ENCODE results near the gene DENND2D. TPM values are rescaled to one million over a fixed set of nuclear protein-coding genes. Genes with fewer than 3 reads are reported as not detected.

DENND2D gene
- total and polyA plus RNA-seq, 7 donors = 2.3 to 77.0 (median 5.9) TPM

GRCh38 chr1:111202707-111203623 lies 2.5 kb upstream of the DENND2D start:
- TF ChIP-seq CTCF (IDR thresholded peaks at IDR 0.05) (no peak), POLR2A (IDR thresholded peaks at IDR 0.05) (no peak), EP300 (IDR thresholded peaks at IDR 0.05) (no peak), POLR2AphosphoS5 (IDR thresholded peaks at IDR 0.05) (no peak)
- 33 to 42% methylated on average over 4 of the region's 4 CpGs for WGBS, 2 donors
- Histone ChIP-seq H3K36me3 (no peaks in the 10 kb centered on the region), H3K4me1 (peaks cover 0 to 15% (median 13%) of the 10 kb centered on the region in 4 donors), H3K27me3 (peaks cover 15 to 47% (median 18%) of the 10 kb centered on the region in 3 donors), H3K27ac (peak overlapping the region in 3 of 4 donors; percentile 55 to 75 (median 69)), H3K9me3 (no peaks in the 10 kb centered on the region), H3K4me3 (peak overlapping the region in 3 of 4 donors; percentile 58 to 63 (median 59))
- intact Hi-C loops (cut with DNase I) = no loop called here
- no peak for DNase-seq

- no peak for TF ChIP-seq POLR2AphosphoS5 (IDR thresholded peaks at IDR 0.05)
- TF ChIP-seq CTCF (IDR thresholded peaks at IDR 0.05) = no peak
- TF ChIP-seq EP300 (IDR thresholded peaks at IDR 0.05) = no peak
- TF ChIP-seq POLR2A (IDR thresholded peaks at IDR 0.05) = no peak
- WGBS, 2 donors = 85 to 96% methylated on average over 1 of the region's 1 CpG
- no peak for DNase-seq
- H3K4me1 ChIP-seq = peaks cover 0 to 15% (median 13%) of the 10 kb centered on the region in 4 donors
- H3K27ac ChIP-seq = no peak overlapping the region
- intact Hi-C loops (cut with DNase I) = no loop called here
- H3K27me3 ChIP-seq = peaks cover 15 to 47% (median 18%) of the 10 kb centered on the region in 3 donors
- H3K9me3 ChIP-seq = no peaks in the 10 kb centered on the region
- H3K36me3 ChIP-seq = no peaks in the 10 kb centered on the region
- no peak overlapping the region for H3K4me3 ChIP-seq
These were observed 1.9 kb upstream of the DENND2D start for GRCh38 chr1:111202366-111202706.

- TF ChIP-seq POLR2A (IDR thresholded peaks at IDR 0.05) (no peak), EP300 (IDR thresholded peaks at IDR 0.05) (no peak), CTCF (IDR thresholded peaks at IDR 0.05) (no peak), POLR2AphosphoS5 (IDR thresholded peaks at IDR 0.05) (no peak)
- intact Hi-C loops (cut with DNase I) = no loop called here
- Histone ChIP-seq H3K36me3 (no peaks in the 10 kb centered on the region), H3K27me3 (peaks cover 15 to 47% (median 18%) of the 10 kb centered on the region in 3 donors), H3K9me3 (no peaks in the 10 kb centered on the region), H3K27ac (peak overlapping the region in 2 of 4 donors; percentile 12 to 52), H3K4me1 (peaks cover 0 to 15% (median 13%) of the 10 kb centered on the region in 4 donors), H3K4me3 (no peak overlapping the region)
- 66 to 82% methylated on average over 5 of the region's 5 CpGs for WGBS, 2 donors
- DNase-seq = no peak
These were observed 1.0 kb upstream of the DENND2D start for GRCh38 chr1:111201275-111202090.

GRCh38 chr1:111200802-111201161 lies 336 bp upstream of the DENND2D start:
- no peak for DNase-seq
- no peaks in the 10 kb centered on the region for H3K9me3 ChIP-seq
- peaks cover 15 to 45% (median 18%) of the 10 kb centered on the region in 3 donors for H3K27me3 ChIP-seq
- peak overlapping the region; percentile 12 to 52 (median 39) for H3K27ac ChIP-seq
- 64 to 72% methylated on average over 3 of the region's 3 CpGs for WGBS, 2 donors
- intact Hi-C loops (cut with DNase I) = no loop called here
- H3K36me3 ChIP-seq = no peaks in the 10 kb centered on the region
- TF ChIP-seq EP300 (IDR thresholded peaks at IDR 0.05) (no peak), POLR2AphosphoS5 (IDR thresholded peaks at IDR 0.05) (no peak), POLR2A (IDR thresholded peaks at IDR 0.05) (no peak), CTCF (IDR thresholded peaks at IDR 0.05) (no peak)
- H3K4me1 ChIP-seq = peaks cover 0 to 15% (median 13%) of the 10 kb centered on the region in 4 donors
- no peak overlapping the region for H3K4me3 ChIP-seq
